VCaP (cell line): Measurements from ENCODE around the gene MAN2A1.

Experiments
- H3K27ac ChIP-seq: fragments of 450-650 bp; 2 replicates; pipeline ENCODE4 v1.5.1; 2017
- TF ChIP-seq, protein P1 (sequence below): fragments of 450-650 bp; conservative IDR thresholded peaks from 2 replicates; pipeline ENCODE4 v1.5.1; 2017; ENCODE audit warnings: mild to moderate bottlenecking, moderate library complexity

The MAN2A1 gene

DNA sequence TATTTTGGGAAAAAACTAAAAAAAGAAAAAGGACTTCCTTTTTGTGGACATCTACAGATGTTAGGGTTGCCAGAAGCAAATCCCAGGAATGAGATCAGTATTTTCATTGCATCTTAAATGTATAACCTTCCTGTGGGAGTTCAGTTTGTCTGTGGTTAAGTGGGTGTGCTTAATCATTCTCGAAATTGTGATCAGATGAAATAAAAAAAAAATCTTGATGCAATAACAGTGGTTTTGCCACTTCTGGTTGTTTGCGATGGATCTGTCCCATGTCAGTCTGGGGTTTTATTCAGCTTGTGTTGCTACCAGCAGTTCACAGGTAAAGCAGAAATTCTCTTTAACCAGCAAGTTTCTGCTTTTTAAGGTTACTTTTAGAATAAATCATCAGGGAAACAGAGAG, 179.0 kb downstream of the MAN2A1 start:
- TF ChIP-seq, protein P1, sequence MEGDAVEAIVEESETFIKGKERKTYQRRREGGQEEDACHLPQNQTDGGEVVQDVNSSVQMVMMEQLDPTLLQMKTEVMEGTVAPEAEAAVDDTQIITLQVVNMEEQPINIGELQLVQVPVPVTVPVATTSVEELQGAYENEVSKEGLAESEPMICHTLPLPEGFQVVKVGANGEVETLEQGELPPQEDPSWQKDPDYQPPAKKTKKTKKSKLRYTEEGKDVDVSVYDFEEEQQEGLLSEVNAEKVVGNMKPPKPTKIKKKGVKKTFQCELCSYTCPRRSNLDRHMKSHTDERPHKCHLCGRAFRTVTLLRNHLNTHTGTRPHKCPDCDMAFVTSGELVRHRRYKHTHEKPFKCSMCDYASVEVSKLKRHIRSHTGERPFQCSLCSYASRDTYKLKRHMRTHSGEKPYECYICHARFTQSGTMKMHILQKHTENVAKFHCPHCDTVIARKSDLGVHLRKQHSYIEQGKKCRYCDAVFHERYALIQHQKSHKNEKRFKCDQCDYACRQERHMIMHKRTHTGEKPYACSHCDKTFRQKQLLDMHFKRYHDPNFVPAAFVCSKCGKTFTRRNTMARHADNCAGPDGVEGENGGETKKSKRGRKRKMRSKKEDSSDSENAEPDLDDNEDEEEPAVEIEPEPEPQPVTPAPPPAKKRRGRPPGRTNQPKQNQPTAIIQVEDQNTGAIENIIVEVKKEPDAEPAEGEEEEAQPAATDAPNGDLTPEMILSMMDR, result no peak
- H3K27ac ChIP-seq, result no peak overlapping the region

DNA sequence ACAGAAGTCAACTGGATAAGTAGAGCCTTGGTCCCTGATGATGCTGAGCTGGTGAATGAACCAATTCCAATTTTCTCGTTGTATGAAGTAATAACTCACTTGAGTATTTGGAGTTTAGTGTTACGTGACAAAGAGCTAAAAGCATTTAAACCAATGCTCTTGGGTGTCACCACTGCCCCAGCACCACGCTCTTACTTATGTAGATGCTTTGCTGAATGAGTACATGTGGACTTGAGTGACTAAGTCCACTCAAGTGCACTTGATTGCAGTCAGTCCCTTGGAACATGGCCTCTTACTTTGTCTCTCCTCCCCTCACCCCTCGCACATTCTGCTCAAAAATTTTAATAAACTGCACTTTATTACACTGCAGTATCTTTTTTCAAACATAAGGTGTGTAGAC, 184.0 kb downstream of the MAN2A1 start:
- H3K27ac ChIP-seq, result no peak overlapping the region
- TF ChIP-seq, protein P1, result no peak

GRCh38 chr5:109874108-109874507, 184.4 kb downstream of the MAN2A1 start:
- TF ChIP-seq, protein P1, result no peak
- no peak overlapping the region for H3K27ac ChIP-seq

- H3K27ac ChIP-seq, result no peak overlapping the region
- TF ChIP-seq, protein P1, result no peak
These were observed 186.5 kb downstream of the MAN2A1 start for GRCh38 chr5:109876030-109876725.

- H3K27ac ChIP-seq, result no peak overlapping the region
- TF ChIP-seq, protein P1, result no peak
These were observed 187.4 kb downstream of the MAN2A1 start for GRCh38 chr5:109876941-109877669.

- TF ChIP-seq, protein P1, result no peak
- H3K27ac ChIP-seq, result no peak overlapping the region
These were observed 187.9 kb downstream of the MAN2A1 start for GRCh38 chr5:109877670-109878045.

GRCh38 chr5:109878887-109879286, 189.2 kb downstream of the MAN2A1 start:
- TF ChIP-seq, protein P1, result no peak
- H3K27ac ChIP-seq, result no peak overlapping the region
